Kidney epithelial cell (primary cell): ENCODE data around the gene RASA2. TPM values are rescaled to one million over a fixed set of nuclear protein-coding genes. Genes with fewer than 3 reads are reported as not detected.
A peak's percentile ranks its signal among the peaks of the same experiment; 100 is the strongest.

Experiments
- DNase-seq: peaks from one replicate; pipeline ENCODE4 v3.0.0-alpha.2; 2010; ENCODE audit warnings: low read depth
- H3K27me3 ChIP-seq: 2 replicates; pipeline ENCODE4 v1.6.0; 2011; ENCODE audit warnings: low read length; ENCODE audit not compliant: control insufficient read depth, insufficient read depth
- H3K36me3 ChIP-seq: 2 replicates; pipeline ENCODE4 v1.5.1; 2011; ENCODE audit warnings: low read length; ENCODE audit not compliant: control insufficient read depth, insufficient read depth
- H3K4me3 ChIP-seq: 2 replicates; pipeline ENCODE4 v1.5.1; 2011; ENCODE audit warnings: low read depth, mild to moderate bottlenecking, control low read depth, low read length
- CTCF ChIP-seq: IDR thresholded peaks from 2 replicates; pipeline ENCODE4 v1.5.1; 2011; ENCODE audit warnings: mild to moderate bottlenecking, moderate library complexity, low read length, control low read depth, inconsistent platforms; ENCODE audit not compliant: insufficient read depth, poor library complexity, severe bottlenecking
- total RNA-seq: library from RNA; depleted of rRNA; stranded (reverse); fragments of >200 nt; gene quantifications from 2 replicates; pipeline ENCODE4 v1.2.3, GENCODE V29; 2015

Gene RASA2
- total RNA-seq, 1 donor from 2014 or later = 16.8 TPM

GRCh38 chr3:141632779-141633374 is 146.1 kb downstream of the RASA2 start:
- Histone ChIP-seq H3K36me3 (no peaks in the 10 kb centered on the region), H3K4me3 (no peak overlapping the region), H3K27me3 (no peaks in the 10 kb centered on the region)
- no peak for TF ChIP-seq CTCF
- DNase-seq = no peak

- no peak overlapping the region for H3K4me3 ChIP-seq
- no peak for TF ChIP-seq CTCF
- H3K36me3 ChIP-seq = no peaks in the 10 kb centered on the region
- no peak for DNase-seq
- H3K27me3 ChIP-seq = no peaks in the 10 kb centered on the region
These were observed 155.4 kb downstream of the RASA2 start for GRCh38 chr3:141642215-141642614.

- no peak for DNase-seq
- no peak overlapping the region for H3K4me3 ChIP-seq
- H3K27me3 ChIP-seq = no peaks in the 10 kb centered on the region
- no peak for TF ChIP-seq CTCF
- H3K36me3 ChIP-seq = no peaks in the 10 kb centered on the region
These were observed 156.6 kb downstream of the RASA2 start for GRCh38 chr3:141643391-141643790.

GRCh38 chr3:141643796-141644195 is 157.0 kb downstream of the RASA2 start:
- no peak for DNase-seq
- TF ChIP-seq CTCF = no peak

GRCh38 chr3:141644931-141645330 is 158.1 kb downstream of the RASA2 start:
- H3K27me3 ChIP-seq = no peaks in the 10 kb centered on the region
- peak; percentile 64 for TF ChIP-seq CTCF
- DNase-seq = no peak
- no peaks in the 10 kb centered on the region for H3K36me3 ChIP-seq
- H3K4me3 ChIP-seq = no peak overlapping the region

More at GRCh38 chr3:141643796-141644195, 157.0 kb downstream of the RASA2 start:
- H3K27me3 ChIP-seq = no peaks in the 10 kb centered on the region
- no peaks in the 10 kb centered on the region for H3K36me3 ChIP-seq
- H3K4me3 ChIP-seq = no peak overlapping the region
